ENCODE measurements around the gene YAE1. TPM values are rescaled to one million over a fixed set of nuclear protein-coding genes. Genes with fewer than 3 reads are reported as not detected.

Gene YAE1
- total RNA-seq, 2 donors from 2014 or later, result 11.9 to 19.9 TPM

GRCh38 chr7:39560408-39560807, 5.8 kb upstream of the YAE1 start:
- H3K27me3 ChIP-seq (replicated peaks; ENCODE audit: insufficient read depth), result no peaks in the 10 kb centered on the region
- H3K4me3 ChIP-seq, result no peak overlapping the region
- no peak overlapping the region for H3K27ac ChIP-seq
- TF ChIP-seq CTCF (IDR thresholded peaks at IDR 0.05), result no peak
- peaks cover under 1 to 1% of the 10 kb centered on the region in 2 donors for H3K4me1 ChIP-seq (ENCODE audit: control insufficient read depth in 1 of 2, low read depth in 2 of 2)
- no peaks in the 10 kb centered on the region for H3K36me3 ChIP-seq
- H3K9me3 ChIP-seq, result no peaks in the 10 kb centered on the region
- ATAC-seq (ENCODE audit: insufficient number of reproducible peaks, low FRiP score, low read depth) (no peak), DNase-seq (ENCODE audit: low spot score) (no peak)

GRCh38 chr7:39560997-39561396, 5.2 kb upstream of the YAE1 start:
- Histone ChIP-seq H3K9me3 (no peaks in the 10 kb centered on the region), H3K27me3 (replicated peaks; ENCODE audit: insufficient read depth) (no peaks in the 10 kb centered on the region), H3K4me3 (no peak overlapping the region), H3K36me3 (no peaks in the 10 kb centered on the region), H3K4me1 (ENCODE audit: control insufficient read depth in 1 of 2, low read depth in 2 of 2) (peaks cover 4% of the 10 kb centered on the region in 2 donors), H3K27ac (no peak overlapping the region)
- DNase-seq (ENCODE audit: low spot score) (no peak), ATAC-seq (ENCODE audit: insufficient number of reproducible peaks, low FRiP score, low read depth) (no peak)
- no peak for TF ChIP-seq CTCF (IDR thresholded peaks at IDR 0.05)

- H3K4me1 ChIP-seq (ENCODE audit: control insufficient read depth in 1 of 2, low read depth in 2 of 2), result peaks cover 10 to 18% of the 10 kb centered on the region in 2 donors
- H3K27ac ChIP-seq, result peak overlapping the region; percentile 24 to 60
- no peak for TF ChIP-seq CTCF (IDR thresholded peaks at IDR 0.05)
- peak overlapping the region; percentile 94 for H3K4me3 ChIP-seq
- no peak for DNase-seq (ENCODE audit: low spot score)
- no peaks in the 10 kb centered on the region for H3K9me3 ChIP-seq
- no peaks in the 10 kb centered on the region for H3K36me3 ChIP-seq
- H3K27me3 ChIP-seq (replicated peaks; ENCODE audit: insufficient read depth), result no peaks in the 10 kb centered on the region
- ATAC-seq (ENCODE audit: insufficient number of reproducible peaks, low FRiP score, low read depth), result no peak
Observed at GRCh38 chr7:39565538-39565937, 666 bp upstream of the YAE1 start.

GRCh38 chr7:39567294-39567693, 1.1 kb downstream of the YAE1 start:
- ATAC-seq (ENCODE audit: insufficient number of reproducible peaks, low FRiP score, low read depth), result no peak
- H3K9me3 ChIP-seq, result no peaks in the 10 kb centered on the region
- TF ChIP-seq CTCF (IDR thresholded peaks at IDR 0.05), result no peak

GRCh38 chr7:39574673-39575349, 8.6 kb downstream of the YAE1 start:
- Histone ChIP-seq H3K4me1 (ENCODE audit: control insufficient read depth in 1 of 2, low read depth in 2 of 2) (no peaks in the 10 kb centered on the region), H3K9me3 (no peaks in the 10 kb centered on the region), H3K27me3 (replicated peaks; ENCODE audit: insufficient read depth) (no peaks in the 10 kb centered on the region), H3K36me3 (peaks cover 4% of the 10 kb centered on the region), H3K4me3 (no peak overlapping the region), H3K27ac (no peak overlapping the region)
- ATAC-seq (ENCODE audit: insufficient number of reproducible peaks, low FRiP score, low read depth), result no peak
- DNase-seq (ENCODE audit: low spot score), result no peak
- TF ChIP-seq CTCF (IDR thresholded peaks at IDR 0.05), result no peak

More at GRCh38 chr7:39567294-39567693, 1.1 kb downstream of the YAE1 start:
- peaks cover 1% of the 10 kb centered on the region for H3K36me3 ChIP-seq
- no peak for DNase-seq (ENCODE audit: low spot score)
- no peak overlapping the region for H3K27ac ChIP-seq
- H3K4me3 ChIP-seq, result peak overlapping the region; percentile 94
- no peaks in the 10 kb centered on the region for H3K27me3 ChIP-seq (replicated peaks; ENCODE audit: insufficient read depth)
- H3K4me1 ChIP-seq (ENCODE audit: control insufficient read depth in 1 of 2, low read depth in 2 of 2), result peaks cover 10 to 18% of the 10 kb centered on the region in 2 donors

Measured in thoracic aorta (tissue), 2 donors.